ENCODE data around the gene MBD6. TPM values are rescaled to one million over a fixed set of nuclear protein-coding genes. Genes with fewer than 3 reads are reported as not detected.

The MBD6 gene
- total RNA-seq, 5 donors from 2014 or later (not counting 1 experiment from before 2014, with no cell fraction given) = 109 to 122 (median 114) TPM

DNA sequence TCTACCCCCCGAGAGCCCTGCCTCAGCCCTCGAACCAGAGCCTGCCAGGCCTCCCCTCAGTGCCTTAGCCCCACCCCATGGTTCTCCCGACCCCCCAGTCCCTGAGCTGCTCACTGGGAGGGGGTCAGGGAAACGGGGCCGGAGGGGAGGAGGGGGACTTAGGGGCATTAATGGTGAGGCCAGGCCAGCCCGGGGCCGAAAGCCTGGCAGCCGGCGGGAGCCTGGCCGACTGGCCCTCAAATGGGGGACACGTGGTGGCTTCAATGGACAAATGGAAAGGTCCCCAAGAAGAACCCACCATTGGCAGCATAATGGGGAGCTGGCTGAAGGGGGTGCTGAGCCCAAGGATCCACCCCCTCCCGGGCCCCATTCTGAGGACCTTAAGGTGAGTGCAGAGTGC, 5.6 kb downstream of the MBD6 start:
- Histone ChIP-seq H3K9me3 (no peaks in the 10 kb centered on the region), H3K4me1 (ENCODE audit: control insufficient read depth in 1 of 2, extremely low read depth in 1 of 2, insufficient read depth in 2 of 2, low read length in 2 of 2) (peaks cover 8 to 29% of the 10 kb centered on the region in 2 experiments), H3K36me3 (ENCODE audit: control insufficient read depth in 2 of 2, extremely low read depth in 1 of 2, insufficient read depth in 1 of 2, low read length in 1 of 2) (peaks cover 12 to 89% of the 10 kb centered on the region in 2 donors), H3K4me3 (ENCODE audit: control insufficient read depth in 1 of 2, extremely low read depth in 1 of 2, low read length in 1 of 2) (no peak overlapping the region), H3K27ac (ENCODE audit: low read length) (no peak overlapping the region), H3K27me3 (replicated peaks in 1 of 2; ENCODE audit: control insufficient read depth in 2 of 2, extremely low read depth in 1 of 2, insufficient read depth in 2 of 2, low read length in 1 of 2) (no peaks in the 10 kb centered on the region)
- ChIA-PET POLR2A (no interaction called here), CTCF (no interaction called here)
- Mint-ChIP-seq H3K4me1 (peaks cover 21 to 29% (median 21%) of the 10 kb centered on the region in 3 donors), H3K36me3 (peaks cover 40% of the 10 kb centered on the region), H3K27me3 (no peaks in the 10 kb centered on the region), H3K9me3 (no peaks in the 10 kb centered on the region), H3K27ac (no peak overlapping the region), H3K4me3 (no peak overlapping the region)
- DNase-seq (no peak), ATAC-seq (replicated peaks in 1 of 4) (no peak)
- no CpG with 5 or more reads among the region's 12 CpGs for WGBS (ENCODE audit: insufficient coverage)

DNA sequence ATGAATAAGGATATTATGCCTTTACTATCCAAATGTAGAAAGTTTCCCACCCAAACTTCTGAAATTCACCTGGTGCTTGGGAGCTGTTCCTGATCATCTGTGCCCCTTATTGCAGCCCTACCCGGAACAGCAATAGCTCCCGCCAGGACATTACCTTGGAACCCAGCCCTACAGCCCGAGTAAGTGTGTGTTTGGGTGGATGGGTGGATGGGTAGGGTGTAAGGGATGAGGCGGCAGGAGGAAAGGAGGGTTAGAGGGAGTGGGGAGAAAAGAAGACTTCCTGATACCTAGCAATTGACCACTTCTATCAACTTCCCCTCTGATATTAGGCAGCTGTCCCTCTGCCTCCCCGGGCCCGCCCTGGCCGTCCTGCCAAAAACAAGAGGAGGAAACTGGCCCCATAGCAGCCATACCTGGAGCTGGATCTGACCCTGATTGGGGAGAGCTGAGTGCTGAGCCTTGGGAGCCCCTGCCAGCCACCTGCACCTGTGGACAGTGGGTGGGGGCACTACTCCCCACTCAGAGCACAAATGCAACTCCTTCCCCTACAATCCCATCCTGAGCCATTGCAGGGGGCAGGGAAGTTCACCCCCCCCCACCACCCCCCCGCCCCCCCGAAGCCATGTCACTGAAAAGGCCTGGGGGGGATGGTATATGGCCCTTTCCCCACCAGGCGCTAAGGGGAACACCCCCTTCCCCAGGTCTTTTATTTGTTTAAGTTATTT, 6.4 kb downstream of the MBD6 start:
- Mint-ChIP-seq H3K36me3 (peaks cover 42% of the 10 kb centered on the region), H3K4me1 (peaks cover 13 to 20% (median 13%) of the 10 kb centered on the region in 3 donors), H3K27me3 (no peaks in the 10 kb centered on the region), H3K4me3 (no peak overlapping the region), H3K9me3 (no peaks in the 10 kb centered on the region), H3K27ac (peak overlapping the region in 1 of 2 donors; percentile 39)
- peaks cover 12 to 91% of the 10 kb centered on the region in 2 donors for H3K36me3 ChIP-seq (ENCODE audit: control insufficient read depth in 2 of 2, extremely low read depth in 1 of 2, insufficient read depth in 1 of 2, low read length in 1 of 2)
- no peak overlapping the region for H3K27ac ChIP-seq (ENCODE audit: low read length)
- ATAC-seq (replicated peaks in 1 of 4) (no peak), DNase-seq (no peak)
- no peaks in the 10 kb centered on the region for H3K9me3 ChIP-seq
- ChIA-PET POLR2A (no interaction called here), CTCF (no interaction called here)
- peaks cover 2 to 21% of the 10 kb centered on the region in 2 experiments for H3K4me1 ChIP-seq (ENCODE audit: control insufficient read depth in 1 of 2, extremely low read depth in 1 of 2, insufficient read depth in 2 of 2, low read length in 2 of 2)
- 87% methylated on average over 3 of the region's 10 CpGs for WGBS (ENCODE audit: insufficient coverage)
- no peak overlapping the region for H3K4me3 ChIP-seq (ENCODE audit: control insufficient read depth in 1 of 2, extremely low read depth in 1 of 2, low read length in 1 of 2)
- H3K27me3 ChIP-seq (replicated peaks in 1 of 2; ENCODE audit: control insufficient read depth in 2 of 2, extremely low read depth in 1 of 2, insufficient read depth in 2 of 2, low read length in 1 of 2) = no peaks in the 10 kb centered on the region

DNA sequence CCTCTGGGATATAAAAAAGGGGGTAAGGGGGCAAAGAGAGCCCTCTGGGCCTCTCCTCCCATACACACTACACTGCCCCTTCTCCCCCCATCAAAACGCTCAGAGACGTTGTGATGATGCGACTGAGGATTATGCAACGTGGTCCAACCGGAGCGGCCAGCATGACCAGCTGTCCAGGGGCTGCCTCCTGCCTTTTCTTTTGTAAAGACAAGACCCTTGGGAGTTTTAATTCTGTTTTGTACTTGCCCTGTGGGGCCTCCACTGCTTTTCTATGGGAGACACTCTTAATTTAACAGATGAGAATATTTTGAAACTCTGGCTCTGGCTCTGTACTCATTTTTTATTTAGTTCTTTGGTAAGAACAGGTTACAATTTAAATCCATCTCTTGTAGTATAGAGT, 7.2 kb downstream of the MBD6 start:
- Histone ChIP-seq H3K9me3 (no peaks in the 10 kb centered on the region), H3K27me3 (replicated peaks in 1 of 2; ENCODE audit: control insufficient read depth in 2 of 2, extremely low read depth in 1 of 2, insufficient read depth in 2 of 2, low read length in 1 of 2) (no peaks in the 10 kb centered on the region), H3K4me1 (ENCODE audit: control insufficient read depth in 1 of 2, extremely low read depth in 1 of 2, insufficient read depth in 2 of 2, low read length in 2 of 2) (peaks cover 0 to 13% of the 10 kb centered on the region in 2 experiments), H3K4me3 (ENCODE audit: control insufficient read depth in 1 of 2, extremely low read depth in 1 of 2, low read length in 1 of 2) (no peak overlapping the region), H3K36me3 (ENCODE audit: control insufficient read depth in 2 of 2, extremely low read depth in 1 of 2, insufficient read depth in 1 of 2, low read length in 1 of 2) (peaks cover 12 to 89% of the 10 kb centered on the region in 2 donors), H3K27ac (ENCODE audit: low read length) (no peak overlapping the region)
- ATAC-seq (replicated peaks in 1 of 4) = no peak
- H3K4me1 Mint-ChIP-seq = peaks cover 5 to 12% (median 6%) of the 10 kb centered on the region in 3 donors
- no peak for DNase-seq
- 90% methylated on average over 5 of the region's 6 CpGs for WGBS (ENCODE audit: insufficient coverage)
- H3K4me3 Mint-ChIP-seq = no peak overlapping the region
- H3K27me3 Mint-ChIP-seq = no peaks in the 10 kb centered on the region
- CTCF ChIA-PET = no interaction called here
- POLR2A ChIA-PET = no interaction called here
- no peaks in the 10 kb centered on the region for H3K9me3 Mint-ChIP-seq
- peak overlapping the region; percentile 10 to 23 for H3K27ac Mint-ChIP-seq
- H3K36me3 Mint-ChIP-seq = peaks cover 46% of the 10 kb centered on the region

DNA sequence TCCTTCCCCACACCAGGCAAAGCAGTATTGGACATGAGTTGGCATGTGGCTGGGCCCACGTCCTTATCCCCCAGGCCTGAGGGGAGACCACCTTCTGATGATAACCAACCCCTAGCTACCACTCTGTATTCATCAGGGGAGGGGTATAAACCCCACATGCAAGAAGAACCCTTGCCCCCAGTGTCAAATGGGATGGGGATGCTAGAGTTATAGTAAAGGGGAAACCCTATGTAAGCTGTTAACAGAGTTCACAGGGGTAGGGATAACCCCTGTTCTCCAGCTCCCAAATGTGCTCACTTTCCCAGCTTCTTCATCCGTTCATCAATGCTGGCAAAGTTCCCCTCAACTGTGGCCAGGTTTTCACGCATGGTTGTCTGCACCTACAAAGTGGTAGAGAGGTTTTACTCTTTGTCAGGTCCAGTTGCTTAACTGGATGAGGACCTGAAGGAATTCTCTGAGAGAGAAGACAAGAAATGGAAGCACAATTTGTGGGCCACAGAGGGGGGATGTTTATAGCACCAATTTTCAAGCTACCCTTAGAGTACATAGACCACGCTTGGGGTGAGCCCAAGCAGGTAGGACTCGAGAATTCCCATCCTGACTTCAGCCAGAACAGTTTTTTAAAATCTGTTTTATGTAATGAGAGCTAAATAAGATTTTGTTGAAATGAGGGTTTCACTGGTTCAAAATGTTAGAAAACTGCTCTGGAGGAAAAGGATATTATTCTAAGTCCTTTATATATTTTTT, 7.9 kb downstream of the MBD6 start:
- Histone ChIP-seq H3K4me1 (ENCODE audit: control insufficient read depth in 1 of 2, extremely low read depth in 1 of 2, insufficient read depth in 2 of 2, low read length in 2 of 2) (peaks cover 0 to 8% of the 10 kb centered on the region in 2 experiments), H3K9me3 (no peaks in the 10 kb centered on the region), H3K4me3 (ENCODE audit: control insufficient read depth in 1 of 2, extremely low read depth in 1 of 2, low read length in 1 of 2) (no peak overlapping the region), H3K27me3 (replicated peaks in 1 of 2; ENCODE audit: control insufficient read depth in 2 of 2, extremely low read depth in 1 of 2, insufficient read depth in 2 of 2, low read length in 1 of 2) (no peaks in the 10 kb centered on the region), H3K36me3 (ENCODE audit: control insufficient read depth in 2 of 2, extremely low read depth in 1 of 2, insufficient read depth in 1 of 2, low read length in 1 of 2) (peaks cover 12 to 90% of the 10 kb centered on the region in 2 donors), H3K27ac (ENCODE audit: low read length) (no peak overlapping the region)
- Mint-ChIP-seq H3K36me3 (peaks cover 52% of the 10 kb centered on the region), H3K4me1 (peaks cover 2 to 9% (median 3%) of the 10 kb centered on the region in 3 donors), H3K9me3 (no peaks in the 10 kb centered on the region), H3K27ac (peak overlapping the region in 1 of 2 donors; percentile 4), H3K27me3 (no peaks in the 10 kb centered on the region), H3K4me3 (no peak overlapping the region)
- no CpG with 5 or more reads among the region's 5 CpGs for WGBS (ENCODE audit: insufficient coverage)
- ChIA-PET POLR2A (interaction anchor here in 1 of 2 donors (0.6 kb wide), 2 partner anchors 40 to 51 kb away, joined by 6 read pairs; partner anchors contain the start of gene ARHGAP9), CTCF (no interaction called here)
- DNase-seq (no peak), ATAC-seq (replicated peaks in 1 of 4) (no peak)

DNA sequence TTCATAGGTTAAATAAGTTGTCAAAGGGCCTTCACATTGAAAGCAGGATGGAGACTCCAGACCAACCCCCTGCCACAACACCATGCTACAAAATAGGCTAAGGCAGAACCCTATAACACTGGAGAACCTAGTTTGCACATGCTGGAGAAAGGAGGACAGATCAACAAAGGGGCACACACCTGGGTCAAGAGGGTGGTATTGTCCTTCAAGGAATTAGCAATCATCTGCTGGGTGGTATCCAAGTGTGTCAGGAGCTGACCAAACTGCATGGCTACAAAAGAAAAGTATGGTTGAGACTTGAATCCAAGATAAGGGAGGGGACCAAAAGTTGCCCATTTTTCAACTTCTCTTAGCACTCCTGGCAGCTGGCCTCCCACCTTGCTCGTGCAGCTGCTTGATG, 9.2 kb downstream of the MBD6 start:
- Mint-ChIP-seq H3K9me3 (no peaks in the 10 kb centered on the region), H3K4me3 (no peak overlapping the region), H3K27ac (no peak overlapping the region), H3K36me3 (peaks cover 54% of the 10 kb centered on the region), H3K4me1 (peaks cover 2 to 9% (median 2%) of the 10 kb centered on the region in 3 donors), H3K27me3 (no peaks in the 10 kb centered on the region)
- H3K36me3 ChIP-seq (ENCODE audit: control insufficient read depth in 2 of 2, extremely low read depth in 1 of 2, insufficient read depth in 1 of 2, low read length in 1 of 2) = peaks cover 15 to 83% of the 10 kb centered on the region in 2 donors
- DNase-seq (no peak), ATAC-seq (replicated peaks in 1 of 4) (no peak)
- no peak overlapping the region for H3K27ac ChIP-seq (ENCODE audit: low read length)
- no peaks in the 10 kb centered on the region for H3K9me3 ChIP-seq
- CTCF ChIA-PET = no interaction called here
- POLR2A ChIA-PET = interaction anchor here in 1 of 2 donors (1.1 kb wide), 1 partner anchor 18 kb away, joined by 3 read pairs; no protein-coding TSS in a partner anchor
- H3K27me3 ChIP-seq (replicated peaks in 1 of 2; ENCODE audit: control insufficient read depth in 2 of 2, extremely low read depth in 1 of 2, insufficient read depth in 2 of 2, low read length in 1 of 2) = no peaks in the 10 kb centered on the region
- H3K4me1 ChIP-seq (ENCODE audit: control insufficient read depth in 1 of 2, extremely low read depth in 1 of 2, insufficient read depth in 2 of 2, low read length in 2 of 2) = no peaks in the 10 kb centered on the region
- 71% methylated on average over 1 of the region's 1 CpG for WGBS (ENCODE audit: insufficient coverage)
- H3K4me3 ChIP-seq (ENCODE audit: control insufficient read depth in 1 of 2, extremely low read depth in 1 of 2, low read length in 1 of 2) = no peak overlapping the region

DNA sequence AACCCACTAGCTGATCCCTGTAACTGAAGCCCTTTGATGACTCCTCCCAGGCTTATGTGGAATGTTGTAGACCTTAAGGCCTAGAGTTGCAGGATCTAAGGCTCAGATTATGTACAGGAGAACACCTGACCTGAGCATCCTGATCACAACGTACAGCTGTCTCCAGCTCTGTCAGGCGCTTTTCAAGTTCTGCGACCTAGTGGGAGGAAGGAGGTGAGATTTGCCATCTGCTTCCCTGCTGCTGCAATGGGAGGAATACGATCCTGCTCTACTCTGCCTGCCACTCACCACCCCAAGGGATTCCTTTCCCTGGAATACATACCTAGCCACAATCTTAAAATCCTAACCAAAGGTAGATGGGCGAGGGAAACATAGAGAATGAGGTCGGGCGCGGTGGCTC, 10.5 kb downstream of the MBD6 start:
- Mint-ChIP-seq H3K9me3 (no peaks in the 10 kb centered on the region), H3K4me3 (no peak overlapping the region), H3K27me3 (no peaks in the 10 kb centered on the region), H3K27ac (no peak overlapping the region), H3K4me1 (peaks cover 0 to 9% (median 2%) of the 10 kb centered on the region in 3 donors), H3K36me3 (peaks cover 59% of the 10 kb centered on the region)
- H3K4me3 ChIP-seq (ENCODE audit: control insufficient read depth in 1 of 2, extremely low read depth in 1 of 2, low read length in 1 of 2) = no peak overlapping the region
- 100% methylated on average over 1 of the region's 8 CpGs for WGBS (ENCODE audit: insufficient coverage)
- peaks cover 15 to 75% of the 10 kb centered on the region in 2 donors for H3K36me3 ChIP-seq (ENCODE audit: control insufficient read depth in 2 of 2, extremely low read depth in 1 of 2, insufficient read depth in 1 of 2, low read length in 1 of 2)
- no peak for DNase-seq
- ATAC-seq (replicated peaks in 1 of 4) = no peak
- no peaks in the 10 kb centered on the region for H3K9me3 ChIP-seq
- POLR2A ChIA-PET = interaction anchor here in 1 of 2 donors (0.6 to 1.1 kb wide), 3 partner anchors 20 to 95 kb away, joined by 3 to 4 read pairs (median 3); no protein-coding TSS in a partner anchor
- H3K4me1 ChIP-seq (ENCODE audit: control insufficient read depth in 1 of 2, extremely low read depth in 1 of 2, insufficient read depth in 2 of 2, low read length in 2 of 2) = no peaks in the 10 kb centered on the region
- CTCF ChIA-PET = interaction anchor here (0.6 kb wide), 2 partner anchors 57 to 532 kb away, joined by 3 read pairs; no protein-coding TSS in a partner anchor
- H3K27ac ChIP-seq (ENCODE audit: low read length) = no peak overlapping the region
- no peaks in the 10 kb centered on the region for H3K27me3 ChIP-seq (replicated peaks in 1 of 2; ENCODE audit: control insufficient read depth in 2 of 2, extremely low read depth in 1 of 2, insufficient read depth in 2 of 2, low read length in 1 of 2)
